ENCODE measurements around the gene SERAC1. TPM values are rescaled to one million over a fixed set of nuclear protein-coding genes. Genes with fewer than 3 reads are reported as not detected.
A peak's percentile ranks its signal among the peaks of the same experiment; 100 is the strongest.

Gene SERAC1
- total and polyA plus RNA-seq, 2 of the 4 experiments (the other 2 are of a cell fraction), result 7.7 to 15.6 TPM

GRCh38 chr6:158160932-158161539 is 7.0 kb downstream of the SERAC1 start:
- POLR2A ChIA-PET (ENCODE audit: unreplicated experiment), result interaction anchor here (0.6 kb wide), 1 partner anchor 639 kb away, joined by 4 read pairs; no protein-coding TSS in a partner anchor

More at GRCh38 chr6:158160932-158161539, 7.0 kb downstream of the SERAC1 start:
- CTCF ChIA-PET, result interaction anchor here (1.1 kb wide), 1 partner anchor 8 kb away, joined by 3 read pairs; no protein-coding TSS in a partner anchor
- H3K56ac ChIP-seq (ENCODE audit: extremely low read depth, insufficient read depth, low read length), result no peak overlapping the region
- H3K4me1 ChIP-seq (ENCODE audit: control insufficient read depth, insufficient read depth, low read length), result peaks cover 7% of the 10 kb centered on the region; the same call in 1 of the 2 replicates
- H2BK15ac ChIP-seq (ENCODE audit: low read depth, low read length), result no peak overlapping the region
- H3K79me1 ChIP-seq (ENCODE audit: low read depth in 1 of 2, low read length in 2 of 2), result peaks cover 15 to 27% of the 10 kb centered on the region in 2 experiments
- no peak overlapping the region for H3K18ac ChIP-seq (ENCODE audit: low read depth, low read length)
- no CpG with 5 or more reads among the region's 3 CpGs for WGBS, 2 experiments (ENCODE audit: extremely low coverage in 2 of 2, insufficient read length in 1 of 2)
- peak; percentile 90 for ATAC-seq (ENCODE audit: low read depth)
- no peak overlapping the region for H2BK120ac ChIP-seq (ENCODE audit: low read depth, low read length)
- no peak overlapping the region for H2AFZ ChIP-seq (replicated peaks; ENCODE audit: low read length, poor library complexity)
- no TSS peak for BruUV-seq (replicated peaks)
- H3K14ac ChIP-seq (replicated peaks; ENCODE audit: low read depth, low read length), result no peak overlapping the region
- no peak overlapping the region for H2BK20ac ChIP-seq (ENCODE audit: low read depth, low read length)
- H3K4me3 ChIP-seq (ENCODE audit: insufficient read depth, low read depth, low read length), result no peak overlapping the region
- H3K9me3 ChIP-seq (ENCODE audit: control insufficient read depth, insufficient read depth, low read length), result no peaks in the 10 kb centered on the region
- peak; percentile 73 for DNase-seq
- H4K20me1 ChIP-seq (ENCODE audit: insufficient read depth, low read length), result no peaks in the 10 kb centered on the region; the same call in 1 of the 2 replicates
- H4K8ac ChIP-seq (ENCODE audit: low read depth in 2 of 2, low read length in 2 of 2), result no peak overlapping the region
- H3K4ac ChIP-seq (ENCODE audit: low read depth, low read length), result no peak overlapping the region
- H4K91ac ChIP-seq (ENCODE audit: insufficient read depth, low read depth, low read length), result no peak overlapping the region
- H4K5ac ChIP-seq (ENCODE audit: low read depth, low read length), result no peak overlapping the region
- H2AK9ac ChIP-seq (replicated peaks; ENCODE audit: low read depth, low read length, poor library complexity), result no peak overlapping the region
- H3K23ac ChIP-seq (ENCODE audit: low read depth, low read length), result no peak overlapping the region
- dilution Hi-C loops (cut with HindIII; ENCODE audit: low sequenced_read_pairs, unreplicated experiment) (no loop called here), intact Hi-C loops (cut with micrococcal nuclease) (no loop called here), in situ Hi-C loops (cut with MboI; ENCODE audit: low sequenced_read_pairs) (no loop called here)
- H3K9ac ChIP-seq (ENCODE audit: low read depth, low read length), result no peak overlapping the region
- H3K4me2 ChIP-seq (ENCODE audit: low read depth, low read length), result 0 out of 2 replicates have a peak overlapping the region, but pooled peaks have one; percentile 49
- peak overlapping the region; percentile 27; the same call in 1 of the 2 replicates for H3K27ac ChIP-seq (ENCODE audit: insufficient read depth, low read length)
- no peaks in the 10 kb centered on the region for H3K27me3 ChIP-seq (ENCODE audit: control insufficient read depth, insufficient read depth, low read length)
- H3K36me3 ChIP-seq (ENCODE audit: control insufficient read depth, insufficient read depth, low read length), result peaks cover 2% of the 10 kb centered on the region; the same call in 1 of the 2 replicates
- H2AK5ac ChIP-seq (ENCODE audit: low read depth, low read length), result no peak overlapping the region
- TF ChIP-seq CTCF (conservative IDR thresholded peaks at IDR 0.05; ENCODE audit: low read depth, low read length) (no peak), FOS (IDR thresholded peaks at IDR 0.05; ENCODE audit: low read depth, low read length) (peak; percentile 75)
- H2BK5ac ChIP-seq (ENCODE audit: low read depth, low read length, poor library complexity, severe bottlenecking), result peak overlapping the region; percentile 3
- H3K9me1 ChIP-seq (ENCODE audit: insufficient read depth, low read length), result peaks cover 8% of the 10 kb centered on the region

Measured in IMR-90 (cell line).